H9 (cell line): ENCODE data around the gene CLINT1. TPM values are rescaled to one million over a fixed set of nuclear protein-coding genes. Genes with fewer than 3 reads are reported as not detected.

Experiments
- DNase-seq: peaks from one replicate; pipeline ENCODE4 v3.0.0-alpha.2; 2017
- H2AFZ ChIP-seq: one replicate; pipeline ENCODE4 v1.6.1; 2013; ENCODE audit warnings: mild to moderate bottlenecking, low read length, control low read depth, moderate library complexity
- H2AK5ac ChIP-seq: 2 replicates; pipeline ENCODE4 v1.6.1; 2013; ENCODE audit warnings: low read length, control low read depth, mixed read lengths; ENCODE audit not compliant: insufficient read length
- H2BK120ac ChIP-seq: one replicate; pipeline ENCODE4 v1.6.1; 2013; ENCODE audit warnings: low read depth, mild to moderate bottlenecking, low read length, control low read depth, inconsistent platforms; ENCODE audit not compliant: poor library complexity, severe bottlenecking
- H2BK12ac ChIP-seq: 2 replicates; pipeline ENCODE4 v1.6.1; 2013; ENCODE audit warnings: low read length, control low read depth, mixed read lengths, low read depth; ENCODE audit not compliant: insufficient read length
- H2BK15ac ChIP-seq: 2 replicates; pipeline ENCODE4 v1.6.1; 2013; ENCODE audit warnings: low read depth, low read length, control low read depth
- H2BK20ac ChIP-seq: one replicate; pipeline ENCODE4 v1.6.1; 2013; ENCODE audit warnings: low read depth, mild to moderate bottlenecking, low read length, control low read depth, inconsistent platforms; ENCODE audit not compliant: poor library complexity, severe bottlenecking
- H2BK5ac ChIP-seq: 2 replicates; pipeline ENCODE4 v1.6.1; 2013; ENCODE audit warnings: low read length, control low read depth, mixed read lengths; ENCODE audit not compliant: insufficient read length
- H3K14ac ChIP-seq: 2 replicates; pipeline ENCODE4 v1.6.1; 2013; ENCODE audit warnings: low read length, control low read depth; ENCODE audit not compliant: insufficient read depth
- H3K18ac ChIP-seq: 2 replicates; pipeline ENCODE4 v1.6.1; 2013; ENCODE audit warnings: low read depth, mild to moderate bottlenecking, mixed read lengths, low read length, control low read depth; ENCODE audit not compliant: insufficient read length
- H3K23ac ChIP-seq: 2 replicates; pipeline ENCODE4 v1.6.1; 2013; ENCODE audit warnings: low read length, control low read depth, mixed read lengths, low read depth; ENCODE audit not compliant: insufficient read length
- H3K23me2 ChIP-seq: 2 replicates; pipeline ENCODE4 v1.6.1; 2013; ENCODE audit warnings: low read depth, mild to moderate bottlenecking, mixed read lengths, low read length, control low read depth; ENCODE audit not compliant: insufficient read length, poor library complexity, severe bottlenecking
- H3K27ac ChIP-seq: 2 replicates; pipeline ENCODE4 v1.5.1; 2013; ENCODE audit warnings: low read length, control low read depth, mixed read lengths, low read depth; ENCODE audit not compliant: insufficient read length
- H3K27me3 ChIP-seq: 2 replicates; pipeline ENCODE4 v1.6.1; 2013; ENCODE audit warnings: low read length, control low read depth, inconsistent platforms; ENCODE audit not compliant: insufficient read depth
- H3K4ac ChIP-seq: 2 replicates; pipeline ENCODE4 v1.6.1; 2013; ENCODE audit warnings: low read depth, mild to moderate bottlenecking, control low read depth, inconsistent platforms, low read length, moderate library complexity
- H3K4me1 ChIP-seq: 2 replicates; pipeline ENCODE4 v1.6.1; 2013; ENCODE audit warnings: low read length, control low read depth, inconsistent platforms; ENCODE audit not compliant: insufficient read depth
- H3K4me2 ChIP-seq: 2 replicates; pipeline ENCODE4 v1.6.1; 2013; ENCODE audit warnings: low read length, control low read depth, mixed read lengths; ENCODE audit not compliant: insufficient read length, insufficient read depth
- H3K56ac ChIP-seq: 2 replicates; pipeline ENCODE4 v1.6.1; 2013; ENCODE audit warnings: low read depth, mild to moderate bottlenecking, mixed read lengths, low read length, control low read depth; ENCODE audit not compliant: insufficient read length
- H3K79me1 ChIP-seq: 2 replicates; pipeline ENCODE4 v1.6.1; 2013; ENCODE audit warnings: low read depth, mild to moderate bottlenecking, moderate library complexity, low read length, control low read depth, inconsistent platforms; ENCODE audit not compliant: insufficient read depth, poor library complexity, severe bottlenecking
- H3K79me2 ChIP-seq: 2 replicates; pipeline ENCODE4 v1.6.1; 2013; ENCODE audit warnings: low read length, control low read depth, inconsistent platforms; ENCODE audit not compliant: insufficient read depth
- H3K9ac ChIP-seq: 2 replicates; pipeline ENCODE4 v1.6.1; 2013; ENCODE audit warnings: low read length, control low read depth, mixed read lengths; ENCODE audit not compliant: insufficient read length; ENCODE audit errors: extremely low read depth
- H3K9me3 ChIP-seq: one replicate; pipeline ENCODE4 v1.6.1; 2013; ENCODE audit warnings: low read depth, low read length, inconsistent platforms; ENCODE audit not compliant: control insufficient read depth
- H3T11ph ChIP-seq: one replicate; pipeline ENCODE4 v1.6.1; 2013; ENCODE audit warnings: mild to moderate bottlenecking, low read length, control low read depth, inconsistent platforms
- H4K20me1 ChIP-seq: one replicate; pipeline ENCODE4 v1.6.1; 2013; ENCODE audit not compliant: control insufficient read depth, insufficient read length, insufficient read depth
- H4K5ac ChIP-seq: 2 replicates; pipeline ENCODE4 v1.6.1; 2013; ENCODE audit warnings: low read depth, mild to moderate bottlenecking, mixed read lengths, low read length, control low read depth; ENCODE audit not compliant: insufficient read length
- H4K8ac ChIP-seq: replicated peaks from 2 replicates; pipeline ENCODE4 v1.6.1; 2013; ENCODE audit warnings: low read length, control low read depth, mixed read lengths, low read depth; ENCODE audit not compliant: insufficient read length
- H4K91ac ChIP-seq: 2 replicates; pipeline ENCODE4 v1.6.1; 2013; ENCODE audit warnings: low read depth, mild to moderate bottlenecking, moderate library complexity, mixed read lengths, low read length, control low read depth; ENCODE audit not compliant: insufficient read length
- H3K27ac Mint-ChIP-seq, 3 experiments: 2 replicates in 2 of 3; 3 replicates in 1 of 3; pipeline ENCODE4 v1.8.0; 2020 to 2021; ENCODE audit warnings: mixed read lengths in 3 of 3, mild to moderate bottlenecking in 1 of 3, moderate library complexity in 1 of 3
- H3K27me3 Mint-ChIP-seq: 2 replicates; pipeline ENCODE4 v1.8.0; 2021; ENCODE audit warnings: low read depth, mild to moderate bottlenecking, moderate library complexity, mixed read lengths
- H3K36me3 Mint-ChIP-seq, 3 experiments: 2 replicates in 2 of 3; 3 replicates in 1 of 3; pipeline ENCODE4 v1.8.0; 2020 to 2021; ENCODE audit warnings: low read depth in 3 of 3, mixed read lengths in 3 of 3; ENCODE audit not compliant: insufficient read depth in 1 of 3
- H3K4me1 Mint-ChIP-seq, 2 experiments: 2 replicates each; pipeline ENCODE4 v1.8.0; 2020; ENCODE audit warnings: mixed read lengths in 2 of 2
- H3K4me3 Mint-ChIP-seq, 2 experiments: 2 replicates in 1 of 2; 3 replicates in 1 of 2; pipeline ENCODE4 v1.8.0; 2020 to 2021; ENCODE audit warnings: mild to moderate bottlenecking in 2 of 2, mixed read lengths in 2 of 2, moderate library complexity in 1 of 2
- H3K9me3 Mint-ChIP-seq, 2 experiments: 2 replicates in 1 of 2; 3 replicates in 1 of 2; pipeline ENCODE4 v1.8.0; 2020; ENCODE audit warnings: mild to moderate bottlenecking in 2 of 2, mixed read lengths in 2 of 2, moderate library complexity in 1 of 2
- WGBS: extraction: QIAGEN DNeasy Blood & Tissue Kit; methylation state at CpG from one replicate; pipeline ENCODE4 v1.1.7; 2013; ENCODE audit warnings: missing lambda C conversion rate, low lambda C conversion rate, mixed read lengths; ENCODE audit not compliant: insufficient read length; ENCODE audit errors: extremely low coverage; 5-methylcytosine and 5-hydroxymethylcytosine counted together
- total RNA-seq: library from RNA; stranded (reverse); gene quantifications from 2 replicates; pipeline ENCODE4 v1.2.1, GENCODE V29; 2021
- TF ChIP-seq, protein P1 (sequence below): fragments of 200-600 bp; sonication (generic); conservative IDR thresholded peaks from 3 replicates; pipeline ENCODE4 v1.8.0; 2021; ENCODE audit warnings: antibody characterized with exemption, mild to moderate bottlenecking

Gene CLINT1
- total RNA-seq, 1 experiment from 2014 or later = 79.1 TPM

DNA sequence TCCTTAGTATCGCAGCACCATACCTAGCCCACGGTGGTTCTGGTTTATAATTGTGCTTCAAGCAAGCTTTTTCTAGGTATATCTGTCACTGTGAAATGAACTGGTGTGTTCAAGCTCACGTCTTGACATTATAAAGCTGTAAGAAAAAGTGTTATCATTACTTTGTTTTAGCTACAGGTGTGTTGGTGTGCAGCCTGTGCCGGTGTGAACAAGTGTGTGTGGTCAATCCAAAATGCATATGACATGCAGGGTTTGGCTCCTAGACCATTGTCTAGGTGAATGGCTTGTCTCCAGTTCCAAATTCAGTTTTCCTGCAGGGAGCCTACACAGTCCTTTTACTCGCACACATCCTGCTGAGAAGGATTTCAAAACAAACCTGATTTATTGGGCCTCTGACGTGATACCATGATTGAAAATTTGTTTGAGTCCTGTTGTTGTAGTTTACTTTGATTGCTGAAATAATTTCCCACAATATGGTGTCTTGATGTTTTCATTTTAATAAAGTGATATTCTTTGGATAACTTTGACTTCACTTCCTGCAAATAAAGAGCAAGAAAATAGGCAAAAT is 111.7 kb downstream of the CLINT1 start:
- H3K4me1 Mint-ChIP-seq = peaks cover 8 to 15% of the 10 kb centered on the region in 2 experiments
- no peaks in the 10 kb centered on the region for H4K20me1 ChIP-seq
- H3K23ac ChIP-seq = no peak overlapping the region
- no peak overlapping the region for H2BK20ac ChIP-seq
- no peak overlapping the region for H3K14ac ChIP-seq
- H3K4ac ChIP-seq = no peak overlapping the region
- H3K4me2 ChIP-seq = no peak overlapping the region
- no peak for DNase-seq
- H2BK12ac ChIP-seq = no peak overlapping the region
- H3K9me3 Mint-ChIP-seq = no peaks in the 10 kb centered on the region
- H3K36me3 Mint-ChIP-seq = no peaks in the 10 kb centered on the region; a peak in 1 of 7 replicates
- no peak overlapping the region for H3K4me3 Mint-ChIP-seq
- no peak overlapping the region for H3K27ac ChIP-seq
- TF ChIP-seq, protein P1, sequence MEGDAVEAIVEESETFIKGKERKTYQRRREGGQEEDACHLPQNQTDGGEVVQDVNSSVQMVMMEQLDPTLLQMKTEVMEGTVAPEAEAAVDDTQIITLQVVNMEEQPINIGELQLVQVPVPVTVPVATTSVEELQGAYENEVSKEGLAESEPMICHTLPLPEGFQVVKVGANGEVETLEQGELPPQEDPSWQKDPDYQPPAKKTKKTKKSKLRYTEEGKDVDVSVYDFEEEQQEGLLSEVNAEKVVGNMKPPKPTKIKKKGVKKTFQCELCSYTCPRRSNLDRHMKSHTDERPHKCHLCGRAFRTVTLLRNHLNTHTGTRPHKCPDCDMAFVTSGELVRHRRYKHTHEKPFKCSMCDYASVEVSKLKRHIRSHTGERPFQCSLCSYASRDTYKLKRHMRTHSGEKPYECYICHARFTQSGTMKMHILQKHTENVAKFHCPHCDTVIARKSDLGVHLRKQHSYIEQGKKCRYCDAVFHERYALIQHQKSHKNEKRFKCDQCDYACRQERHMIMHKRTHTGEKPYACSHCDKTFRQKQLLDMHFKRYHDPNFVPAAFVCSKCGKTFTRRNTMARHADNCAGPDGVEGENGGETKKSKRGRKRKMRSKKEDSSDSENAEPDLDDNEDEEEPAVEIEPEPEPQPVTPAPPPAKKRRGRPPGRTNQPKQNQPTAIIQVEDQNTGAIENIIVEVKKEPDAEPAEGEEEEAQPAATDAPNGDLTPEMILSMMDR = no peak
- H3T11ph ChIP-seq = no peak overlapping the region
- no peak overlapping the region for H4K5ac ChIP-seq
- no peak overlapping the region for H3K9ac ChIP-seq
- no peak overlapping the region for H2BK15ac ChIP-seq
- peaks cover 7% of the 10 kb centered on the region for H3K27me3 ChIP-seq
- H3K79me2 ChIP-seq = no peaks in the 10 kb centered on the region
- H3K27me3 Mint-ChIP-seq = peaks cover 18% of the 10 kb centered on the region
- H4K8ac ChIP-seq = no peak overlapping the region
- no peaks in the 10 kb centered on the region for H3K4me1 ChIP-seq
- H3K27ac Mint-ChIP-seq = peak overlapping the region in 1 of 3 experiments; percentile 31; a peak in 1 of 7 replicates
- no peaks in the 10 kb centered on the region for H3K9me3 ChIP-seq
- no peaks in the 10 kb centered on the region for H3K79me1 ChIP-seq
- H2AK5ac ChIP-seq = no peak overlapping the region
- no peak overlapping the region for H2AFZ ChIP-seq
- H2BK5ac ChIP-seq = no peak overlapping the region
- no peak overlapping the region for H3K56ac ChIP-seq
- H4K91ac ChIP-seq = no peak overlapping the region
- no CpG with 5 or more reads among the region's 6 CpGs for WGBS
- peaks cover 9% of the 10 kb centered on the region for H3K23me2 ChIP-seq
- no peak overlapping the region for H3K18ac ChIP-seq
- H2BK120ac ChIP-seq = no peak overlapping the region
